GM21723 (cell line): ENCODE data around the gene ZBTB17.
"Not testable (repeated sequence)": the region's sequence is repeated elsewhere in the genome, so short reads cannot be mapped to it uniquely, and the experiment has no call there.

Experiments used
- ATAC-seq: cut with Tn5 transposase; IDR thresholded peaks from one replicate; pipeline ENCODE4 v1.9.1; 2021; ENCODE audit warnings: mild to moderate bottlenecking, moderate library complexity; ENCODE audit not compliant: unreplicated experiment

ZBTB17 gene

DNA sequence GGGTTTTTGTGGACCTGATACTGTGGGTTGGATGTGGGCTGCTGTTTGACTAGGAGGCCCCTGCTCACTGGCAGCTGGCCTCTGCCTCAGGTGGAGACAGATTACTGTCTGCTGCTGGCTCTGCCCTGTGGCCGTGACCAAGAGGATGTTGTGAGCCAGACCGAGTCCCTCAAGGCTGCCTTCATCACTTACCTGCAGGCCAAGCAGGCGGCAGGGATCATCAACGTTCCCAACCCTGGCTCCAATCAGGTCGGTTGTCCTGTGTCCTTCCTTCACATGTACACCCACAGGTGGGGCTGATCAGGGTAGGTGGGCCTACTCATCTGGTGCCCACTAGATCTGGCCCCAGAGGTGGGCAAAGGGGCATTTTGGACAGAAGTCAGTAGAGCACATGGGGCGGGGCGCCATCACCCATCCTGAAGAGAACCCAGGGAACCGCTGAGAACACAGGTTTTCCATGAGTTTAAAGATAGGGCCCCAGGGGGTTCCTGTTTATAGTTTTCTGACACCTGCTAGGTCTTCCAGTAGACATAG, 37.2 kb downstream of the ZBTB17 start:
- ATAC-seq, result no peak

DNA sequence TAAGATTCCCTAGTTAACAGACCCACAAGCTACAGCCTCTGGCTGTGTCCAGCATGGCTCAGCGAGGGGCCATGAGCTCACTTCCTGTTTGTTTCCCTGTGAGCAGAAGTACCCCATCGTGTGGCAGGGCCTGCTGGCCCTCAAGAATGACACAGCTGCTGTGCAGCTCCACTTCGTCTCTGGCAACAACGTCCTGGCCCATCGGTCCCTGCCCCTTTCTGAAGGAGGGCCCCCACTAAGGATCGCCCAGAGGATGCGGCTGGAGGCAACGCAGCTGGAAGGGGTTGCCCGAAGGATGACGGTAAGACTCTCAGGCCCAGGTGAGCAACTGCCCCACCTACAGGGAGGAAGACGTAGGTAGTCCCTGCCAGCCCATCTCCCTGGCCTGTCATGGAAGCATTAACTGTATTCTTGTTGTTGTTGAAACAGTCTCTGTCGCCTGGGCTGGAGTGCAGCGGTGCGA, 38.2 kb downstream of the ZBTB17 start:
- ATAC-seq, result no peak

DNA sequence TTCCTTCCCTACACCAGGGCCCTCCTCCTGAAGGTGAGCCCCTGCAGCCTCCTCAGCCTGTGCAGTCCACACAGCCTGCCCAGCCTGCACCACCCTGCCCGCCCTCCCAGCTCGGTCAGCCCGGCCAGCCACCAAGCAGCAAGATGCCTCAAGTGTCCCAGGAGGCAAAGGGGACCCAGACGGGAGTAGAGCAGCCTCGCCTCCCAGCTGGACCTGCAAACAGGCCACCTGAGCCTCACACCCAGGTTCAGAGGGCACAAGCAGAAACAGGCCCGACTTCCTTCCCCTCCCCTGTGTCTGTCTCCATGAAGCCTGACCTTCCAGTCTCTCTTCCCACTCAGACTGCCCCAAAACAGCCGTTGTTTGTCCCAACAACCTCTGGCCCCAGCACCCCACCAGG, 38.8 kb downstream of the ZBTB17 start:
- no peak for ATAC-seq

DNA sequence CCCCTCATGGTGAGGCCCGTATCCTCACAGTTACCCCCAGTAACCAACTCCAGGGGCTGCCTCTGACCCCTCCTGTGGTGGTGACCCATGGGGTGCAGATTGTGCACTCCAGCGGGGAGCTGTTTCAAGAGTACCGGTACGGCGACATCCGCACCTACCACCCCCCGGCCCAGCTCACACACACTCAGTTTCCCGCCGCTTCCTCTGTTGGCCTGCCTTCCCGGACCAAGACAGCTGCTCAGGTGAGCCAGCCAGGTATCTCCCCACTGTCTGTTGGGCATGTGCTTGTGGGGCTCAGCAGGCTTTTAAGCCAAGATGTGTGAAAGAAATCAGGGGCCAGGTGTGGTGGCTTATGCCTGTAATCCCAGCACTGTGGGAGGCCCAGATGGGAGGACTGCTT, 39.9 kb downstream of the ZBTB17 start:
- ATAC-seq, result no peak

DNA sequence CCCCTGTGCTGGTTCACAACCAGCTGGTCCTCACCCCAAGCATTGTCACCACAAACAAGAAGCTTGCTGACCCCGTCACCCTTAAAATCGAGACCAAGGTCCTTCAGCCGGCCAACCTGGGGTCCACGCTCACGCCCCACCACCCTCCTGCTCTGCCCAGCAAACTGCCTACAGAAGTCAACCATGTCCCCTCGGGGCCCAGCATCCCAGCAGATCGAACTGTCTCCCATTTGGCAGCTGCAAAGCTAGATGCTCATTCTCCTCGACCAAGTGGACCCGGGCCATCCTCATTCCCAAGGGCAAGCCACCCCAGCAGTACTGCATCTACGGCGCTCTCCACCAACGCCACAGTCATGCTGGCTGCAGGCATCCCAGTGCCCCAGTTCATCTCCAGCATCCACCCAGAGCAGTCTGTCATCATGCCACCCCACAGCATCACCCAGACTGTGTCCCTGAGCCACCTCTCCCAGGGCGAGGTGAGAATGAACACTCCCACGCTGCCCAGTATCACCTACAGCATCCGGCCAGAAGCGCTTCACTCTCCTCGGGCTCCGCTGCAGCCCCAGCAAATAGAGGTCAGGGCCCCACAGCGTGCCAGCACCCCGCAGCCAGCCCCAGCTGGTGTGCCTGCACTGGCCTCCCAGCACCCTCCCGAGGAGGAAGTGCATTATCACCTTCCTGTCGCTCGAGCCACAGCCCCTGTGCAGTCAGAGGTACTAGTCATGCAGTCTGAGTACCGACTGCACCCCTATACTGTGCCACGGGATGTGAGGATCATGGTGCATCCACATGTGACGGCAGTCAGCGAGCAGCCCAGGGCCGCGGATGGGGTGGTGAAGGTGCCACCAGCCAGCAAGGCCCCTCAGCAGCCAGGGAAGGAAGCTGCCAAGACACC, 40.6 kb downstream of the ZBTB17 start:
- no peak for ATAC-seq

DNA sequence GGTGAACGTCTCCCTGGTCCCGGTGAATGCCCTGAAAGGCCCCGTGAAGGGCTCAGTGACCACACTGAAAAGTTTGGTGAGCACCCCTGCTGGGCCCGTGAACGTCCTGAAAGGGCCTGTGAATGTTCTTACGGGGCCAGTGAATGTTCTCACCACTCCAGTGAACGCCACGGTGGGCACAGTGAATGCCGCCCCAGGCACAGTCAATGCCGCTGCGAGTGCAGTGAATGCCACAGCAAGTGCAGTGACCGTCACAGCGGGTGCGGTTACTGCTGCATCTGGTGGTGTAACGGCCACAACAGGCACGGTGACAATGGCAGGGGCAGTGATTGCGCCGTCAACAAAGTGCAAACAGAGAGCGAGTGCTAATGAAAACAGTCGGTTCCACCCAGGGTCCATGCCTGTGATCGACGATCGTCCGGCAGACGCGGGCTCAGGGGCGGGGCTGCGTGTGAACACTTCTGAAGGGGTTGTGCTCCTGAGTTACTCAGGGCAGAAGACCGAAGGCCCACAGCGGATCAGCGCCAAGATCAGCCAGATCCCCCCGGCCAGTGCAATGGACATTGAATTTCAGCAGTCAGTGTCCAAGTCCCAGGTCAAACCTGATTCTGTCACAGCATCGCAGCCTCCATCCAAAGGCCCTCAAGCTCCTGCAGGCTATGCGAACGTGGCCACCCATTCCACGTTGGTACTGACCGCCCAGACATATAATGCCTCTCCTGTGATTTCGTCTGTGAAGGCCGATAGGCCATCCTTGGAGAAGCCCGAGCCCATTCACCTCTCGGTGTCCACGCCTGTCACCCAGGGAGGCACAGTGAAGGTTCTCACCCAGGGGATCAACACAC, 41.5 kb downstream of the ZBTB17 start:
- ATAC-seq, result no peak

DNA sequence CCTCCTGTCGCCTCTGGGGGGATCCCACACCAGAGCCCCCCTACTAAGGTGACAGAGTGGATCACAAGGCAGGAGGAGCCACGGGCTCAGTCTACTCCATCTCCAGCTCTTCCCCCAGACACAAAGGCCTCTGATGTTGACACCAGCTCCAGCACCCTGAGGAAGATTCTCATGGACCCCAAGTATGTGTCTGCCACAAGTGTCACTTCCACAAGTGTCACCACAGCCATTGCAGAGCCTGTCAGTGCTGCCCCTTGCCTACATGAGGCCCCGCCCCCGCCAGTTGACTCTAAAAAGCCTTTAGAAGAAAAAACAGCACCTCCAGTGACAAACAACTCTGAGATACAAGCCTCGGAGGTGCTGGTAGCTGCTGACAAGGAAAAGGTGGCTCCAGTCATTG, 42.2 kb downstream of the ZBTB17 start:
- no peak for ATAC-seq

DNA sequence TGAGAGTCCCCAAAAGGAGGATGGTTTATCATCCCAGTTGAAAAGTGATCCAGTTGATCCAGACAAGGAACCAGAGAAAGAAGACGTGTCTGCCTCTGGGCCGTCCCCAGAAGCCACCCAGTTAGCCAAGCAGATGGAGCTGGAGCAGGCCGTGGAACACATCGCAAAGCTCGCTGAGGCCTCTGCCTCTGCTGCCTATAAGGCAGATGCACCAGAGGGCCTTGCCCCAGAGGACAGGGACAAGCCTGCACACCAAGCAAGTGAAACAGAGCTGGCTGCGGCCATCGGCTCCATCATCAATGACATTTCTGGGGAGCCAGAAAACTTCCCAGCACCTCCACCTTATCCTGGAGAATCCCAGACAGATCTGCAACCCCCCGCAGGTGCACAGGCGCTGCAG, 43.3 kb downstream of the ZBTB17 start:
- ATAC-seq, result no peak

DNA sequence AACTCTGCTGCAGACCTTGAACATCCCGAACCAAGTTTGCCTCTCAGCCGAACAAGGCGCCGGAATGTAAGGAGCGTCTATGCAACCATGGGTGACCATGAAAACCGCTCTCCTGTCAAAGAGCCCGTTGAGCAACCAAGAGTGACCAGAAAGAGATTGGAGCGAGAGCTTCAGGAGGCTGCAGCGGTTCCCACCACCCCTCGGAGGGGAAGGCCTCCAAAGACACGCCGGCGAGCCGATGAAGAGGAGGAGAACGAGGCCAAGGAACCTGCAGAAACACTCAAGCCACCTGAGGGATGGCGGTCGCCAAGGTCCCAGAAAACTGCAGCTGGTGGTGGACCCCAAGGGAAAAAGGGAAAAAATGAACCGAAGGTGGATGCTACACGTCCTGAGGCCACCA, 44.0 kb downstream of the ZBTB17 start:
- no peak for ATAC-seq

DNA sequence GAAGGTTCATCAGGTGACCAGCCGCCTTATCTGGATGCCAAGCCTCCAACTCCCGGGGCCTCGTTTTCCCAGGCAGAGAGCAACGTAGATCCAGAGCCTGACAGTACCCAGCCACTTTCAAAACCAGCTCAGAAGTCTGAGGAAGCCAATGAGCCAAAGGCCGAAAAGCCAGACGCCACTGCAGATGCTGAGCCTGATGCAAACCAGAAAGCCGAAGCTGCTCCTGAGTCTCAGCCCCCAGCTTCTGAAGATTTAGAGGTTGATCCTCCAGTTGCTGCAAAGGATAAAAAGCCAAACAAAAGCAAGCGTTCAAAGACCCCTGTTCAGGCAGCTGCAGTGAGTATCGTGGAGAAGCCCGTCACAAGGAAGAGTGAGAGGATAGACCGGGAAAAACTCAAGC, 44.5 kb downstream of the ZBTB17 start:
- ATAC-seq, result no peak

DNA sequence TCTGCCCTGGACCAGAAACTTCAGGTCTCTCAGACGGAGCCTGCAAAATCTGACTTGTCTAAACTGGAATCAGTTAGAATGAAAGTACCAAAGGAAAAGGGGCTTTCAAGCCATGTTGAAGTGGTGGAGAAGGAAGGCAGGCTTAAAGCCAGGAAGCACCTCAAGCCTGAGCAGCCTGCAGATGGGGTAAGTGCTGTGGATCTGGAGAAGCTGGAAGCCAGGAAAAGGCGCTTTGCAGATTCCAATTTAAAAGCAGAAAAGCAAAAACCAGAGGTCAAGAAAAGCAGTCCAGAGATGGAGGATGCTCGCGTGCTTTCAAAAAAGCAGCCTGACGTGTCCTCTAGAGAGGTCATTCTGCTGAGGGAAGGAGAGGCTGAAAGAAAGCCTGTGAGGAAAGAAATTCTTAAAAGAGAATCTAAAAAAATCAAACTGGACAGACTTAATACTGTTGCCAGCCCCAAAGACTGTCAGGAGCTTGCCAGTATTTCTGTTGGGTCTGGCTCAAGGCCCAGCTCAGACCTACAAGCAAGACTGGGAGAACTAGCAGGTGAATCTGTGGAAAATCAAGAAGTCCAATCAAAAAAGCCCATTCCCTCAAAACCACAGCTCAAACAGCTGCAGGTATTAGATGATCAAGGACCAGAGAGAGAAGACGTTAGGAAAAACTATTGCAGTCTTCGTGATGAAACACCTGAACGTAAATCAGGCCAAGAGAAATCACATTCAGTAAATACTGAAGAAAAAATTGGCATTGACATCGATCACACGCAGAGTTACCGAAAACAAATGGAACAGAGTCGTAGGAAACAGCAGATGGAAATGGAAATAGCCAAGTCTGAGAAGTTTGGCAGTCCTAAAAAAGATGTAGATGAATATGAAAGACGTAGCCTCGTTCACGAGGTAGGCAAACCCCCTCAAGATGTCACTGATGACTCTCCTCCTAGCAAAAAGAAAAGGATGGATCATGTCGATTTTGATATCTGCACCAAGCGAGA, 46.6 kb downstream of the ZBTB17 start:
- ATAC-seq, result no peak

DNA sequence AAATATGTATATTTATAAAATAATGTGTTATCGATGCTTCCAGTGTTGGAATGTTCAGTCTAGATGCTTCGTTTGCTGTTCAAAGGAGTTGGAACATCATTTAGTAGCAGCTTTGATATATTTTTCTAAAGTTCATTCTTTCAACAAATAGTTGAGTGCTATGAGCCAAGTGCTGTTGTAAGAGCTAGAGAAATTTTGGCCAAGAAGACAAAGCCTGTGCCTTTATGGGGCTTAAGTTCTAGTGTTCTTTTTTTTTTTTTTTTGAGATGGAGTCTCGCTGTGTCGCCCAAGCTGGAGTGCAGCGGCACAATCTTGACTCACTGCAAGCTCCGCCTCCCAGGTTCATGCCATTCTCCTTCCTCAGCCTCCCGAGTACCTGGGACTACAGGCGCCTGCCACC, 49.5 kb downstream of the ZBTB17 start:
- ATAC-seq, result not testable (repeated sequence)

DNA sequence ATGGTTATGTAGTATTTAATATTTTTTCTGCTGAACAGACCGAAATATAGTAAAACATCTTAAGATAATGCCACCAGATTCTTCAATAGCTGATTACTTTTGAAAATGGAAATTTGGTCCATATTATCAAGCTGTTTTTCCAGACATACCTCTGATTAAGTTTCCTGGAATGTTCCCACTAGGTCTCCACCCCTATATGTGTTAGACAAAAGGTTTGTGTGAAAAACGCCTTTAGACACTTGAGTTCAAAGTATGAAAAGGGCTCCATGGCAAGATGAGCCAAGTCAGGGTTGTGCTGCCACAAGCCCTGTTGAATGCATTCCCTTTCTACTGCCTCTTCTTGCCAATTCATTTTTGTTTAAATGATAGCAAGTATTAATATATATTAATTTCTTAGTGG, 52.7 kb downstream of the ZBTB17 start:
- no peak for ATAC-seq

DNA sequence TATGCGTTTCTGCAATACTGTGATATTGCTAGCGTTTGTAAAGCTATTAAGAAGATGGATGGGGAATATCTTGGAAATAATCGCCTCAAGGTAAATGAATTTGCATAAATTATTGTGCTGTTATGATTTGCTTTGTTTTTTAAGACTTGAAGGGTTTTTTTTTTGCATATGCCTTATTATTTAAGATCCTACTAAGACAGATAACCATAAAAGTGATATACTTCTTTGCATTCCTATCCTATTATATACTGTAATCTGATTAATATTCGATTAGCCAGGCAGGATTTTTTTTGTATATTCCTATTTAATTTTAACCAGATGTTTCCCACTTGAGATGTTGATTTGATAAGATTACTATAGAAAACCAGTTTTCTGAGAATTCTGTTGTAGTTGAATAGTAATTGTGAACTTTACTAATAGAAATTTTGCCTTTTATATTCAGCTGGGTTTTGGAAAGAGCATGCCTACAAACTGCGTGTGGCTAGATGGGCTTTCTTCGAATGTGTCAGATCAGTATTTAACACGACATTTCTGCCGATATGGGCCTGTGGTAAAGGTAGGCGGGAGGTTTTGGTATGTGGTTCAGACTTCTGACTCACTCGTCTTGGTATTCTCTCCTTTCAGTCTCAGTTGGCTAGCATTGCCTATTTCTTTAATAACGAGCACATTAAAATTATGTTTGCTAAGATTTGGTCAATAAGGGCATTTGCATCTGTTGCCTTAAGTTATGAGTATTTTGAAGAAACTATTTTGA, 56.8 kb downstream of the ZBTB17 start:
- peak; percentile 72 for ATAC-seq

DNA sequence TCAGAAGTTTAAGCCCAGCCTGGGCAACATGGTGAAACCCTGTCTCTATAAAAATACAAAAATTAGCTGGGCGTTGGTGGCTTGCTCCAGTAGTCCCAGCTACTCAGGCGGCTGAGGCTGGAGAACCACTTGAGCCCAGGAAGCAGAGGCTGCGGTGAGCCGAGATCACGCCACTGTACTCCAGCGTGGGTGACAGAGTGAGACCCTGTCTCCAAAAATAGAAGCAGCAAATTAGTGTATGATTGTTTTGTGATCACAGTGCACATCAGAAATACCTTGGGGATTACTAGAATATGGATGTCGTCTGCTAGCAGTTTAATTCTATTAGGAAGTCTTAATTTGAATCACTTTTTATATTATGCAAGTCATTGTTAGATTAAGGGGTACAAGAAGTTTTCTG, 59.0 kb downstream of the ZBTB17 start:
- no peak for ATAC-seq

DNA sequence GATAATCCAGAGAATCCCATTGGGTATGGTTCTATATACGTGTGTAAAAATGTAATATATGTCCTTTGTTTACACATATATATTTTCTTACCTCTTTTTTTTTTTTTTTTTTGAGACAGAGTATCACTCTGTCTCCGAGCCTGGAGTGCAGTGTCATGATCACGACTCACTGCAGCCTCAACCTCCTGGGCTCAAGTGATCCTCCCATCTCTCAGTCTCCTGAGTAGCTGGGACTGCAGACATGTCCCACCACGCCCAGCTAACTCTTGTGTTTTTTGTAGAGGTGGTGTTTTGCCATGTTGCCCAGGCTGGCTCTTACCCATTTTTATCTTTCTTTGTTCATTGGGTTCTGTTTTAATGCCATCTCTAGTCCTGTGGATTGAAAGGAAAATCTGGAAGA, 59.5 kb downstream of the ZBTB17 start:
- no peak for ATAC-seq

DNA sequence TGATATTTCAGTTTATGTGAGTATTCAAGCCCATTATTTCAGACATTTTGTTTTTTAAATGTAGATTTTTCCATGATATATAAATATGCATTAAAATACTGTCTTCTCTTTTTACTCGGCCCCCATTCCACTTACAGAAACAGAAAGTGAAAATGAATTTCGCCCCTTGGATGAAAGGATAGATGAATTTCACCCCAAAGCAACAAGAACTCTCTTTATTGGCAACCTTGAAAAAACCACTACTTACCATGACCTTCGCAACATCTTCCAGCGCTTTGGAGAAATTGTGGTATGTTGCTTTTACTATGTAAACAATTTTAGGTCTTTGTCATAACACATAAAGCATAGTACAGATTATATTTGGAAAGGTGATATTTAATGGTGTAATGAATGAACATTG, 59.9 kb downstream of the ZBTB17 start:
- no peak for ATAC-seq

DNA sequence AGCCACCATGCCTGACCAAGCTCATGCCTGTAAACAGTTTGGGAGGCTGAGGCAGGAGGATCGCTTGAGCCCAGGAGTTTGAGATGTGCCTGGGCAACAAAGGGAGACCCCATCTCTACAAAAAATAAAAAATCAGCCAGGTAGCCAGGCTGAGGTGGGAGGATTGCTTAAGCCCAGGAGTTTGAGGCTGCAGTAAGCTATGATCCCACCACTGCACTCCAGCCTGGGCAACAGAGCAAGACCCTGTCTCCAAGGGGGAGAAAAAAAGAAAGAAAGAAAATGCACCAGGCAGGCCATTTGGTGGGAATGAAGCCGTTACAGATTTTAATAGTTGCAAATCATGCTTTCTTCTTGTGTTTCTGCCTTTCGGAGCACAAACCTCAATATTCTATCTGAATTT, 62.3 kb downstream of the ZBTB17 start:
- ATAC-seq, result not testable (repeated sequence)

DNA sequence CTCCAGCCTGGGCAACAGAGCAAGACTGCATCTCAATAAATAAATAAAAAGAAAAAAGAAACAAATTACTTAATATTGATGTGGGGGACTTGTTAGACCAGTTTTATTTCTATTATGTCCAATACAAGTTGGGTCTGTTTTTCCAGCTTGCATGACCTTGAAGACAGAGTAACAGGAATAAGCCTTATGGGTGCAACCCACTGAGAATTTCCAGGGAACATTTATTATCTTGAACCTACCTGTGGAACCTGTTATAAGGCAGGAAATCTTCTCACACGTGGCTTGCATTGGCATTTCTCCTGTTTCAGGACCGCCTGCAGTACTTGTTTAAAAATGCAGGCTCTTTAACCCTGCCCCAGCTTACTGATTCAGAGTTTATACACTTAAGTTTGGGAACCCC, 64.0 kb downstream of the ZBTB17 start:
- no peak for ATAC-seq

DNA sequence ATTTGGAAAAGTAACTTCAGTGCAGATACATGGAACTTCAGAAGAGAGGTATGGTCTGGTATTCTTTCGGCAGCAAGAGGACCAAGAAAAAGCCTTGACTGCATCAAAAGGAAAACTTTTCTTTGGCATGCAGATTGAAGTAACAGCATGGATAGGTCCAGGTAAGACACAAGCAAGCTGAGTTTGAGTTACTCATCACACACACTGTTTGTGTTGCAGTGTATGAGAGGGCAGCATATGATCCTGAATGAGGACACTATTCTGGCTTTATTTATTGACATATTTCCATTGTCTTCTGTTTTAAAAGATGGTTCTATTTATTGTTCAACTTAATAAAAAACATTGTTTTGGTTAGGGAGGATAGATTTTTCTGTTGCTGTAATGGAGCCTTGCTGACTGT, 64.8 kb downstream of the ZBTB17 start:
- no peak for ATAC-seq
